GM21515 (cell line): Measurements from ENCODE around the gene SERPINF2.
A peak's percentile ranks its signal among the peaks of the same experiment; 100 is the strongest.
"Not testable (repeated sequence)": the region's sequence is repeated elsewhere in the genome, so short reads cannot be mapped to it uniquely, and the experiment has no call there.

Source experiments
- ATAC-seq: cut with Tn5 transposase; IDR thresholded peaks from one replicate; pipeline ENCODE4 v1.9.1; 2021; ENCODE audit not compliant: unreplicated experiment

SERPINF2 gene

DNA sequence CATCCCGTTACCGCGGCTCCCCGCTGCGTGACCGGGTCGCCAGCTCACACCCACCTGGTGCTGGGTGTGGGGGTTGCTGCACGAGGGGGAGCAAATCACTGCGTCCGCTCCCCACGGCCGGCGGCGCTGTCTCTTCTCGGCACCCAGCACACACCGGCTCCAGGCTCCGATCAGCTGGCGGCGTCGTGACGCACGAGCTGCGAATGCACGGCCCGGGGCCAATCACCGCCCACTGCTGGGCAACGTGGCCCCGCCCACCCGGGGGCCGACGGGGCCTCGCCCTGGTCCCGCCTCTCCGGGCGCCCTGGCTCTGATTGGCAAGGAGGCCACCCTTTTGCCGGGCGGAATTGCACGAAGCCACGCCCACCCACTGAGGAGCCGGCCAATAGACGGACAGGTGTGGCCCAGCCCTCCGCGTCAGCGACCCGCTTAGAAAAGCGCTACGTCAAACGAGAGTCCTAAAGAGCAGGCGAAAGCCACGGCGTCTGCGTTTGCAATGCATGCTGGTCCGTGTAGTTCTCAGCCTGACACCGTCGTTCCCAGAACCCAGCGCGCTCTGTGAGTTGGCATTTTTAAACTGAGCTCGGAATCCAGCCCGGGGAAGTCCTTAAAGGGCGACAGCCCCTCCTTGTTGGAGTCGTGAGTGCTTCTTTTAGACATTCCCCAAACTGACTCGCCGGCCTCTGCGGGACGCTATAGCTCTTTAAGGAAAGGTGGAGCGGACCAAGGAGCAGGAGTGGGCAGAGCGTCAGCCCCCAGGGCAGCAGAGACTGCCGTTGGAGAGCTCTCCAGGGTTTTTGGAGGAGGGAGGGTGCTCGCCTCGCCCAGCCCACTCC, 26.4 kb upstream of the SERPINF2 start:
- peak; percentile 67 for ATAC-seq

DNA sequence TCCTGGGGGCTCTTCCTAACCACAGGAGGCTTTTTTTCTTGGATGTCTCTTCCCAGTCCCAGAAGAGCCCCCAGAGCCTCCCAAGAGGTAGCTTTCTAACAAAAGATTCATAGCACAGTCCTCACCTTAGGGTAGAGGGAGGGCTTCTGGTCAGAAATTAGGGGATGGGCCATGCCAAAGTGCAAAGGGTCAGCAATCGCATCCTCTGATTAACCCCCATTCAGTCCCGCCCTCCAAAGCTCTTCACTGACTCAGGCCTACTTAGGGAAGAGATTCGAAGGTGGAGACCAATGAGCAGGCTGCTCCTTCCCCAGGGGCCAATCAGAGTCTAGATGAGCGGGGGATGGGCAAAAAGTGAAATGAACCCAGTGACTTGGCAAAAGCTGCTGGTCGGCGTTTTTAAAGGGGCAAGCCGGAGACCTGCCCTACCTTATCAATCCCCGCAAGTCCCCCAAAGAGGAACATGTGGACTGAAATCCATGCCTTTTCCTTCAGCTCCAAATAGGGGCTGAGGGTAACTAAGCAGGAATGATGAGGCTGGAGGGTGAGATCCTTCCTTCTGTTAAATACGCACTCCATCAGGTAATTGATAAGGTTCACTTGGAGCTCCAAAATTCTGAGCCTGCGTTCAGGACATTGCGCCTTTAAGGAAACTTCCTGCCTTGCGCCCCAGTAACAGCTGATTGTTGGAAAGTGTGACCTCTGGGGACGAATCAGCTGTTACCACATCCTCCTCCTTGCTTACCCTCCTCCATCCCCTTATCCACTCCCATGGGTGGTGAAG, 25.6 kb upstream of the SERPINF2 start:
- peak; percentile 43 for ATAC-seq

DNA sequence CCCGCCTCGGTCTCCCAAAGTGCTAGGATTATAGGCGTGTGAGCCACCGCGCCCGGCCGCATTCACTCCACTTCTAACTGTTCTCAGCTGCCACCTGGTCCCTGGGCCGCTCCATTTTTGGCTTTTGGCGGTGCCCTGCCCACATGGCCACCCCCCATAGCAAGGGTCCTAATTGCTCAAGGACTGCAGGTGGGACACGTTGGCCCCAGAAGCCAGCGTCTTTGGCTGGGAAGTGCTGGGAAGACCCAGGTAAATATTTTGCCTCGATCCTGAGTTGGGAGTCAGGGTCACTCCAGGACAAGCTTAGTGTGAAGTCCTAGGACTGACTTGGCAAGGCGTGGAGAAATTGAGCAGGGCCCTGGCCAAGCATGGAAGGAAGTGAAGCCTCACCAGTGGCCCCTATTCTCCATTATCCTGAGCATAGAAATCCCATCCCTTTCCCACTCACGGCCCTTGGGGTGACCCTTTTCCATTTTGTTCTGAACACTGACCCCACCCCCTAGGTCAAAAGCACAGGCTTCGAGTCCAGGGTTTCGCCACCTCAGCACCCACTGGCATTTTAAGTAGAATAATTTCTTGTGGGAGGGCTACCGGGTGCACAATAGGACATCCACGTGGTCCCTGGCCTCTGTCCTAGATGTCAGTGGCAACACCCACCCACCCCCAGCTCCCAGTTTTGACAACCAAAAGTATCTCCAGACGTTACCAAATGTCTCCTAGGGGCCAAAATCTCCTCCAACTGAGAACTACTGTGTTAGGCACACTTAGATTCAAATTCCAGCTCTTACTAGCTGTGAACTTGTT, 24.1 kb upstream of the SERPINF2 start:
- no peak for ATAC-seq

DNA sequence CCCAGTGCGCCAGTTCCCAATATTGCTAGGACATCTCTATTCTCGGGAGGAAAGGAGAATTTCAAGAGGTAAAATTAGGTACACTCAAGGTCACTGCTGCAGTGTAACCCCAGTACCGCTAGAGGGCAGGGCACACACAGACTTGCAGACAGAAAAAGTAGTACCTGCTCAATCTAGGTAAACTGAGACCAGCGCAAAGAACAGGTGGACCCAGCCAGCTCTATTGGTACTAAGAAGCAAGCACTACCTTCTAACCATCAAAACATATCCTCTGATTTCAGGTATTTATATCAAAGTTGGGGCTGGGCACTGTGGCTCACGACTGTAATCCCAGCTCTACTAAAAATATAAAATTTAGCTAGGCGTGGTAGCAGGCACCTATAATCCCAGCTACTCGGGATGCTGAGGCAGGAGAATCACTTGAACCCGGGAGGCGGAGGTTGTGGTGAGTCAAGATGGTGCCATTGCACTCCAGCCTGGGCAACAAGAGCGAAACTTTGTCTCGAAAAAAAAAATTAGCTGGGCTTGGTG, 21.8 kb upstream of the SERPINF2 start:
- no peak for ATAC-seq

DNA sequence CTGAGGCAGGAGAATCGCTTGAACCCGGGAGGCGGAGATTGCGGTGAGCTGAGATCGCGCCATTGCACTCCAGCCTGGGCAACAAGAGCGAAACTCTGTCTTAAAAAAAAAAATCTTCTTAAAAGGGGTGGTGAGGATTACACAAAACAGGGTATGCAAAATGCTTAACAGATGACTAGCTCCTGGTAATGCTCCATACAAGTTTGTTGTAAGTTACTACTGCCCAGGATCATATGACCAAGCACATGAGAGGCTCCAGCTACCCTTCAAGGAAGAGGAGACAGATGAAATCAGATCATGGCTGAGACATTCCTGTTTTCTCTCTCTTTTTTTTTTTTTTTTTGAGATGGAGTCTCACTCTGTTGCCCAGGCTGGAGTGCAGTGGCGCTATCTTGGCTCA, 20.6 kb upstream of the SERPINF2 start:
- ATAC-seq = not testable (repeated sequence)

DNA sequence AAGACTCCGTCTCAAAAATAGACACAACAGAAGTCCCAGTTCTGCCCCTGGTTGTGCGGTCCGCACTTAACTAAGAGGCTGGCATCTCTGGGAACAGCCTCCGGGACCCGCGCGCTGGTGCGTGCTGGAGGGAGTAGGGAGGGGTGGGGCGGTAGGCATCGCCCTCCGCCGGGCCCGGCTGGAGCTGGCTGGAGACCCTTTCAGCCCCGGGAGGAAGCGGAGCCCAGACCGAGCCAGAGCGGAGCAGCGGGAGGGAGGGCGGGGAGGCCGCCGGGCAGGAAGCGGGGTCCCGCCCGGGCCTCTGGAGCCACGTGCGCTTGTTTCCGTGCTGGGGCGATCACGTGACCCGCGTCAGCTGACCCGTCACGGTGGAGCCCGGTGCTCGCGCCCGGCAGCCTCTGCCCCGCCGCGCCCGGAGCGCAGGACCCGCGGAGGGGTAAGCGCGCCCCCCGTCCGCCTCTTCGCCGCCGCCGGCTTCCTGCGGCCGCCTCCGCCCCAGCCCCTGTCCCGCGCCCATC, 18.3 kb upstream of the SERPINF2 start, which contains the start of gene WDR81:
WDR81 (plus strand) TSS at position 354 of the 518 bp plus-strand sequence. CDS start 256 bp downstream, outside the sequence.
- peak; percentile 45 for ATAC-seq

DNA sequence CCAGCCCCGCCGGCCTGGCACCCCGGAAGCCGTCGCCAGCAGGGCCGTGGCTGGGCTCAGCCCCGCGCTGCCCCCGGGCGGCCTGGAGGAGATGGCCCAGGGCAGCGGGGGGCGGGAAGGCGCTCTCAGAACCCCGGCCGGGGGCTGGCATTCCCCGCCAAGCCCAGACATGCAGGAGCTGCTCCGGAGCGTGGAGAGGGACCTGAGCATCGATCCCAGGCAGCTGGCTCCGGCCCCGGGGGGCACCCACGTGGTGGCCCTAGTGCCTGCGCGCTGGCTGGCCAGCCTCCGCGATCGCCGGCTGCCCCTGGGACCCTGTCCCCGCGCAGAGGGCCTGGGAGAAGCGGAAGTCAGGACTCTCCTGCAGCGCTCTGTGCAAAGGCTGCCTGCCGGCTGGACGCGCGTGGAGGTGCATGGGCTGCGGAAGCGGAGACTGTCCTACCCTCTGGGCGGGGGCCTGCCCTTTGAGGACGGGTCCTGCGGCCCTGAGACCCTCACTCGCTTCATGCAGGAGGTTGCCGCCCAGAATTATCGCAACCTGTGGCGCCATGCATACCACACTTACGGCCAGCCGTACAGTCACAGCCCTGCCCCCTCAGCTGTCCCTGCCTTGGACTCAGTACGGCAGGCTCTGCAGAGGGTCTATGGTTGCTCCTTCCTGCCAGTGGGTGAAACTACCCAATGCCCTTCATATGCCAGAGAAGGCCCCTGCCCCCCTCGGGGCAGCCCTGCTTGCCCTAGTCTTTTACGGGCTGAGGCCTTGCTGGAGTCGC, 17.6 kb upstream of the SERPINF2 start:
- peak; percentile 27 for ATAC-seq

DNA sequence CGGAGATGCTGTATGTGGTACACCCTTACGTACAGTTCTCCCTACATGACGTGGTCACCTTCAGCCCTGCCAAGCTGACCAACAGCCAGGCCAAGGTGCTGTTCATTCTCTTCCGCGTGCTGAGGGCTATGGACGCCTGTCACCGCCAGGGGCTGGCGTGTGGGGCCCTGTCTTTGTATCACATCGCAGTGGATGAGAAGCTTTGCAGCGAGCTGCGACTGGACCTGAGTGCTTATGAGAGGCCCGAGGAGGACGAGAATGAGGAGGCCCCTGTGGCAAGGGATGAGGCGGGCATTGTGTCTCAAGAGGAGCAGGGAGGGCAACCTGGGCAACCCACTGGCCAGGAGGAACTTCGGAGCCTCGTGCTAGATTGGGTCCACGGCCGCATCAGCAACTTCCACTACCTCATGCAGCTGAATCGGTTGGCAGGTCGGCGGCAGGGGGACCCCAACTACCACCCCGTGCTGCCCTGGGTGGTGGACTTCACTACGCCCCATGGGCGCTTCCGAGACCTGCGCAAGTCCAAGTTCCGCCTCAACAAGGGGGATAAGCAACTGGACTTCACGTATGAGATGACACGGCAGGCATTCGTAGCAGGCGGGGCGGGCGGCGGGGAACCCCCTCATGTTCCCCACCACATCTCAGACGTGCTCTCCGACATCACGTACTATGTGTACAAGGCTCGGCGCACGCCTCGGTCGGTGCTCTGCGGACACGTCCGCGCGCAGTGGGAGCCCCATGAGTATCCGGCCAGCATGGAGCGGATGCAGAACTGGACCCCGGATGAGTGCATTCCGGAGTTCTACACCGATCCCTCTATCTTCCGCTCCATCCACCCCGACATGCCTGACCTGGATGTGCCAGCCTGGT, 16.8 kb upstream of the SERPINF2 start:
- ATAC-seq = no peak

DNA sequence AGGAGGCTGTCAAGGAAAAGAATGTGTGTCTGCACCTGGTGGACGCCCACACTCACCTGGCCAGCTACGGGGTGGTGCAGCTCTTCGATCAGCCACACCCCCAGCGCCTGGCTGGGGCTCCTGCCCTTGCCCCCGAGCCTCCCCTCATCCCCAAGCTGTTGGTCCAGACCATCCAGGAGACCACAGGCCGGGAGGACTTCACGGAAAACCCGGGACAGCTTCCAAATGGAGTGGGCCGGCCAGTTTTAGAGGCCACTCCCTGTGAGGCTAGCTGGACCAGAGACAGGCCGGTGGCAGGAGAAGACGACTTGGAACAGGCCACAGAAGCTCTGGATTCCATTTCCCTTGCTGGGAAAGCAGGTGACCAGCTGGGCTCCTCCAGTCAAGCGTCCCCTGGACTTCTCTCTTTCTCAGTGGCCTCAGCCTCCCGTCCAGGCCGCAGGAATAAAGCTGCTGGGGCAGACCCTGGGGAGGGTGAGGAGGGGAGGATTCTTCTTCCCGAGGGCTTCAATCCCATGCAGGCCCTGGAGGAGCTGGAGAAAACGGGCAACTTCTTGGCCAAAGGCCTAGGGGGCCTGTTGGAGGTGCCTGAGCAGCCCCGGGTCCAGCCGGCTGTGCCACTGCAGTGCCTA, 15.9 kb upstream of the SERPINF2 start:
- ATAC-seq = no peak

DNA sequence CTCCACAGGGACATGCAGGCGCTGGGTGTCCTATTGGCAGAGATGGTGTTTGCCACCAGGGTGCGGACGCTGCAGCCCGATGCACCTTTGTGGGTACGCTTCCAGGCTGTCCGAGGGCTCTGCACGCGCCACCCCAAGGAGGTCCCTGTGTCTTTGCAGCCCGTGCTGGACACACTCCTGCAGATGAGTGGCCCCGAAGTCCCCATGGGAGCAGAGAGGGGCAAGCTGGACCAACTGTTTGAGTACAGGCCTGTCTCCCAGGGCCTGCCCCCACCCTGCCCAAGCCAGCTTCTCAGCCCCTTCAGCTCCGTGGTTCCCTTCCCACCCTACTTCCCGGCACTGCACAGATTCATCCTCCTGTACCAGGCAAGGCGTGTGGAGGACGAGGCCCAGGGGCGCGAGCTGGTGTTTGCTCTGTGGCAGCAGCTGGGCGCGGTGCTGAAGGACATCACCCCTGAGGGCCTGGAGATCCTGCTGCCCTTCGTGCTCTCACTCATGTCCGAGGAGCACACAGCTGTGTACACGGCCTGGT, 15.3 kb upstream of the SERPINF2 start:
- no peak for ATAC-seq

DNA sequence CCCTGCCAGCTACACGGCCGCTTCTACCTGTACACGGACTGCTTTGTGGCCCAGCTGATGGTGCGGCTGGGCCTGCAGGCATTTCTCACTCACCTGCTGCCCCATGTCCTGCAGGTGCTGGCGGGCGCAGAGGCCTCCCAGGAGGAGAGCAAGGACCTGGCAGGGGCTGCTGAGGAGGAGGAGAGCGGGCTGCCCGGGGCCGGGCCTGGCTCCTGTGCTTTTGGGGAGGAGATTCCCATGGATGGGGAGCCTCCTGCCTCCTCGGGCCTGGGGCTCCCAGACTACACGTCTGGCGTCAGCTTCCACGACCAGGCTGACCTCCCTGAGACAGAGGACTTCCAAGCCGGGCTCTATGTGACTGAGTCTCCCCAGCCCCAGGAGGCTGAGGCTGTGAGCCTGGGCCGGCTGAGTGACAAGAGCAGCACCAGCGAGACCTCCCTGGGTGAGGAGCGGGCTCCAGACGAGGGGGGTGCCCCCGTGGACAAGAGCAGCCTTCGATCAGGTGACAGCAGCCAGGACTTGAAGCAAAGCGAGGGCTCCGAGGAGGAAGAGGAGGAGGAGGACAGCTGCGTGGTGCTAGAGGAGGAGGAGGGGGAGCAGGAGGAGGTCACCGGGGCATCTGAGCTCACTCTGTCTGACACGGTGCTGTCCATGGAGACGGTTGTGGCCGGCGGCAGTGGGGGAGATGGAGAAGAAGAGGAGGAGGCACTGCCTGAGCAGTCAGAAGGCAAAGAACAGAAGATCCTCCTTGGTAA, 14.6 kb upstream of the SERPINF2 start:
- ATAC-seq = no peak

DNA sequence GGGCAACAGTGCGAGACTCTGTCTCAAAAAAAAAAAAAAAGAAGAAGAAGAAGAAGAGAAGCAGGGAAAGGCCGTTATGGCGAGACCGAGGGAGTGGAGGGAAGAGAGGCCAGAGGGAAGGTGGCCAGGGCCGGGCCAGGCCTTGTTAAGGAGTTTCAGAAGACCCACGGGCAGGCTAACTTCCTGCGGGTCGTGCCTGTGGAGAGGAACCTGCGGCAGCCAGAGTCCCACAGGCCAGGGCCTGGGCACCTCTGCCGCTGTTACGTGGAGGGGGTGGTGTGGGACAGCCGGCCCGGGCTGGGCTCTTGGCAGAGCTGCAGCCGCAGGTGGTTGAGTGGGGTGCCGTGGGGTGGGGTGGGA, 12.7 kb upstream of the SERPINF2 start:
- ATAC-seq = no peak

DNA sequence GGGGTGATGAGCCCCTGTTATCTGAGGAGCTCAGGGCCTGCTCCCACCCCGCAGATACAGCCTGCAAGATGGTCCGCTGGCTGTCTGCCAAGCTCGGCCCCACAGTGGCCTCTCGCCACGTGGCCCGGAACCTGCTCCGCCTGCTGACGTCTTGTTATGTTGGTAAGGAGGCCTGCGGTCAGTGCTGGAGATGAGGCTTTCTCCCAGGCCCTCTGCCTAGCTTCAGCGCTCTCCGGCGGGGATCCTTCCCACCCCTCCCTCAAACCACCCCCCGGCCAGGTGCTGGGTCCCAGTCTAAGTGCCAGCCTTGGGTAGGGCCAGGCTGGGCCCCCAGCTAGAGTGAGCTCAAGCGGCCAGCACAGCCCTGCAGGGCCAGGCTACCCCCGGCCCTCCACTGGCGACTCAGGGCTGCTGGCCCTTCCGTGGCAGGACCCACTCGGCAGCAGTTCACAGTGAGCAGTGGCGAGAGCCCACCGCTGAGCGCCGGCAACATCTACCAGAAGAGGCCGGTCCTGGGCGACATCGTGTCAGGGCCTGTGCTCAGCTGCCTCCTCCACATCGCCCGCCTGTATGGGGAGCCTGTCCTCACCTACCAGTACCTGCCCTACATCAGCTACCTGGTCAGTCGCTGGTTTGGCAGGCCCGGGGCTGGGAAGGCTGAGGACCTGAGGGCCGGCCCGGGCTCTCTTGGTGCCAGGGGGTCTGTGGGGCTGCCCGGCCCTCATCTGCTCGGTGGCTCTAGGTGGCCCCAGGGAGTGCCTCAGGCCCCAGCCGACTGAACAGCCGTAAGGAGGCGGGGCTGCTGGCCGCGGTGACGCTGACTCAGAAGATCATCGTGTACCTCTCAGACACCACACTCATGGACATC, 12.1 kb upstream of the SERPINF2 start:
- no peak for ATAC-seq

DNA sequence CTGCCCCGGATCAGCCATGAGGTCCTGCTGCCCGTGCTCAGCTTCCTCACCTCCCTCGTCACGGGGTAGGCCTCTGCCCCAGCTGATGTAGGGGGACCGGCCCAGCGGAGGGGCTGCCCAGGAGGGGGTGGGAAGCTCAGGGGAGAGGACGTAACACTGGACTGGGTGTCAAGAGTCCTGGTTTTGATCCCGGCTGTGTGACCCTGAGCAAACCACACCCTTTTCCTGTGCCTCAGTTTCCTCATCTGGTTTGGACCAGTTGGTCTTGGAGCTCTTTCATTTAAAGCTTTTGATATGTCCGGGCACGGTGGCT, 11.5 kb upstream of the SERPINF2 start:
- ATAC-seq = no peak

DNA sequence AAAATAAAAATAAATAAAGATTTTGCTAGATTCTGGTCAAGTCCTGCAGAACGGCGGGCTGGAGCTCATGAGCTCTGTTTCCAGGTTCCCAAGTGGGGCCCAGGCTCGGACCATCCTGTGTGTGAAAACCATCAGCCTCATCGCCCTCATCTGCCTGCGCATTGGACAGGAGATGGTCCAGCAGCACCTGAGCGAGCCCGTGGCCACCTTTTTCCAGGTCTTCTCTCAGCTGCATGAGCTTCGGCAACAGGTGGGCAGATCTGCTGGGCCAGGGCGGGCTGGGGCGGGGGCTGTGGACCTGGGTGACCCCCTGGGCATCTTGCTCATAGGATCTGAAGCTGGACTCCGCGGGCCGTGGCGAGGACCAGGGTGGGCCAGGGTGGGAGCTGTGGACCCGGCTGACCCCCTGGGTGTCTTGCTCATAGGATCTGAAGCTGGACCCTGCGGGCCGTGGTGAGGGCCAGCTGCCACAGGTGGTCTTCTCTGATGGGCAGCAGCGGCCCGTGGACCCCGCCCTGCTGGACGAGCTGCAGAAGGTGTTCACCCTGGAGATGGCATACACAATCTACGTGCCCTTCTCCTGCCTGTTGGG, 10.3 kb upstream of the SERPINF2 start:
- ATAC-seq = no peak

DNA sequence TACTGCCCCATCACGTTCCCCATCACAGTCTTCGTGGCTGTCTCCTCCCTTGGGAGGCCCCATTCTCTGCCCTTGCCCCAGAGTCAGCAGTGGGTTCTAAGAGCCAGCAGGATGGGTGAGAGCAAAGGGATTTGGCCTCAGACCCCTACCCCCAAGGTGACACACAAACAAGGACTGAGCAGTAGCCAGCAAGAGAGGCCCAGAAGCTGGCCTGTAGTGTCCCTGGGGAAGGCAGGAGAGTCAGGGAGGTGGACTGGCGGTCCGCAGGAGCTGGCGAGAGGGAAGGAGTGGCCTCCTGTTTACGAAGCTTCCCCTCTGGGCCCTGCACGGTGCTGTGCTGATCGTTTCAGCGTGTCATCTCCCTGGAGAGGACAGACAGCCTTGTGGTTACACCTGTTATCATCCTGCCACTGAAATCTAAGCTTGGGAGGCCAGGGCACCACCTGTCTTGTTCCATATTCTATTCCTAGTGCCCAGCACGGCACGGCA, 9.8 kb upstream of the SERPINF2 start:
- no peak for ATAC-seq
